Adrenal gland (tissue), 12 donors: Measurements from ENCODE around the gene RBFOX1. TPM values are rescaled to one million over a fixed set of nuclear protein-coding genes. Genes with fewer than 3 reads are reported as not detected.

Source experiments
- DNase-seq, 7 donors: peaks; one replicate each; pipeline ENCODE4 v3.0.0-alpha.2; 2019 to 2020
- H3K27ac ChIP-seq, 5 donors: fragments of 200-600 bp; sonication (generic) in 4 of 5; 1 replicate in 3 of 5; 2 replicates in 2 of 5; pipeline versions ENCODE4 v1.5.1 to v1.8.0; 2016 to 2020; ENCODE audit warnings: mild to moderate bottlenecking in 1 of 5
- H3K27me3 ChIP-seq: fragments of 200-600 bp; 2 replicates; pipeline ENCODE4 v1.8.0; 2021
- H3K36me3 ChIP-seq, 2 donors: fragments of 200-600 bp; replicated peaks in 1 of 2; 1 replicate in 1 of 2; 2 replicates in 1 of 2; pipeline versions ENCODE4 v1.5.1 to v1.8.0; 2018 to 2022
- H3K4me1 ChIP-seq, 2 donors: fragments of 200-600 bp; replicated peaks in 1 of 2; 1 replicate in 1 of 2; 2 replicates in 1 of 2; pipeline versions ENCODE4 v1.5.1 to v1.8.0; 2018 to 2021
- H3K4me3 ChIP-seq, 4 donors: fragments of 200-600 bp; sonication (generic) in 3 of 4; one replicate each; pipeline ENCODE4 v1.5.1; 2016 to 2018
- H3K9me3 ChIP-seq, 3 donors: fragments of 200-600 bp; sonication (generic) in 1 of 3; replicated peaks in 1 of 3; 1 replicate in 2 of 3; 2 replicates in 1 of 3; pipeline versions ENCODE4 v1.5.1 to v1.8.0; 2016 to 2021
- POLR2A ChIP-seq, 2 donors: fragments of 450-650 bp; IDR thresholded peaks; one replicate each; pipeline ENCODE4 v1.6.1; 2017; ENCODE audit warnings: antibody characterized with exemption in 2 of 2, mild to moderate bottlenecking in 2 of 2, moderate library complexity in 1 of 2
- WGBS, 4 donors: extraction: QIAGEN DNeasy Blood & Tissue Kit in 2 of 4; methylation state at CpG; one replicate each; pipeline versions ENCODE4 v1.1.5 to v1.1.7; 2013 to 2017; 5-methylcytosine and 5-hydroxymethylcytosine counted together
- intact Hi-C, 2 donors: fragments of 100-400 bp; cut with DNase I; formaldehyde crosslinking; loops; one replicate each; pipeline versions ENCODE4 v1.14.1 to v1.15.0; 2022 to 2023
- polyA plus RNA-seq, 3 donors: library from polyadenylated mRNA; stranded (reverse); fragments of 200-250 nt in 2 of 3; fragments of 350-450 nt in 1 of 3; fragmentation: Illumina TruSeq in 1 of 3; extraction: RNeasy Lipid Tissue Mini Kit (QIAGEN cat#74804) in 1 of 3; gene quantifications; one replicate each; pipeline ENCODE4 v1.2.3, GENCODE V29; 2013 to 2014
- total RNA-seq, 9 donors: library from RNA; depleted of rRNA in 4 of 9; stranded (reverse); fragments of >200 nt in 4 of 9; fragments of 120-200 nt in 1 of 9; fragmentation: NEBNext Ultra II Directional in 1 of 9; extraction: Animal tissue kit (Norgen Biotek cat#: 25700) in 1 of 9; gene quantifications; one replicate each; pipeline versions ENCODE4 v1.1.0 to v1.2.4, GENCODE V29; 2013 to 2023
- TF ChIP-seq, protein P1 (sequence below), 6 experiments: fragments of 450-650 bp in 4 of 6; fragments of 200-600 bp in 2 of 6; sonication (generic) in 1 of 6; IDR thresholded peaks; 1 replicate in 5 of 6; 2 replicates in 1 of 6; pipeline versions ENCODE4 v1.5.1 to v1.8.0; 2016 to 2021; ENCODE audit warnings: antibody characterized with exemption in 6 of 6, mild to moderate bottlenecking in 2 of 6, moderate library complexity in 1 of 6
- donor health status: healthy with polysubstance abuse.
- donor health status: Bipolar disorder and iron deficiency.
- donor health status: DM: yes; HTN: yes; CAD: no.
- donor health status: DM: no; HTN: no; CAD: no.
- donor health status: DM: no; HTN: no; CAD: no.
- donor health status: DM: yes; HTN: yes; CAD: no.

RBFOX1 gene
- total and polyA plus RNA-seq, 12 donors: 0.19 to 6.3 (median 0.71) TPM; not detected in 4

DNA sequence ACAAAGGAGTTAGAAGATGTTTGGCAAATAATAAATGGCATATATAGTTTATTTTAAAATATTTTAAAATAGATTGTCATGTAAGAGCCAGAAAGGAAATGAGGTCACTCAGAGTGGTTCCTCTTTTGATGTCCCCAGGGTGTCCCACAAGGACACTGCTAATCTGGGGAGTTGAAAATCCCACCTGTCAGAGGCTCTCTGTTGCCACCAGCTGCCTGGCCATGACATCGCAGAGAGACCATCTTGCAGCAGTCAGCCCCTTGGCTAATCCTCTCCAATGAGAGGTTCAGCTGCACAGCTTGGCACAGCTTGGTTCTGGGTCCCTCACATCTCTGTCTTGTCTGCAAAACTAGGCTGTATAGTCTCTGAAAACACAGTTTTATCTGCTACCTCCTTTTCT, 11.0 kb upstream of the RBFOX1 start:
- H3K36me3 ChIP-seq: no peaks in the 10 kb centered on the region
- H3K27ac ChIP-seq: no peak overlapping the region
- no peak overlapping the region for H3K4me3 ChIP-seq
- 50 to 65% (median 51%) methylated on average over 1 of the region's 1 CpG for WGBS, 4 donors
- no peak for DNase-seq
- no peaks in the 10 kb centered on the region for H3K4me1 ChIP-seq
- no peaks in the 10 kb centered on the region for H3K9me3 ChIP-seq
- intact Hi-C loops: loop anchor here in 1 of 2 donors (10.0 kb wide), 1 partner anchor 93 kb away; no protein-coding TSS in a partner anchor
- H3K27me3 ChIP-seq: no peaks in the 10 kb centered on the region
- TF ChIP-seq, protein P1, sequence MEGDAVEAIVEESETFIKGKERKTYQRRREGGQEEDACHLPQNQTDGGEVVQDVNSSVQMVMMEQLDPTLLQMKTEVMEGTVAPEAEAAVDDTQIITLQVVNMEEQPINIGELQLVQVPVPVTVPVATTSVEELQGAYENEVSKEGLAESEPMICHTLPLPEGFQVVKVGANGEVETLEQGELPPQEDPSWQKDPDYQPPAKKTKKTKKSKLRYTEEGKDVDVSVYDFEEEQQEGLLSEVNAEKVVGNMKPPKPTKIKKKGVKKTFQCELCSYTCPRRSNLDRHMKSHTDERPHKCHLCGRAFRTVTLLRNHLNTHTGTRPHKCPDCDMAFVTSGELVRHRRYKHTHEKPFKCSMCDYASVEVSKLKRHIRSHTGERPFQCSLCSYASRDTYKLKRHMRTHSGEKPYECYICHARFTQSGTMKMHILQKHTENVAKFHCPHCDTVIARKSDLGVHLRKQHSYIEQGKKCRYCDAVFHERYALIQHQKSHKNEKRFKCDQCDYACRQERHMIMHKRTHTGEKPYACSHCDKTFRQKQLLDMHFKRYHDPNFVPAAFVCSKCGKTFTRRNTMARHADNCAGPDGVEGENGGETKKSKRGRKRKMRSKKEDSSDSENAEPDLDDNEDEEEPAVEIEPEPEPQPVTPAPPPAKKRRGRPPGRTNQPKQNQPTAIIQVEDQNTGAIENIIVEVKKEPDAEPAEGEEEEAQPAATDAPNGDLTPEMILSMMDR (IDR thresholded peaks at IDR 0.05): no peak
- TF ChIP-seq POLR2A (IDR thresholded peaks at IDR 0.05): no peak

DNA sequence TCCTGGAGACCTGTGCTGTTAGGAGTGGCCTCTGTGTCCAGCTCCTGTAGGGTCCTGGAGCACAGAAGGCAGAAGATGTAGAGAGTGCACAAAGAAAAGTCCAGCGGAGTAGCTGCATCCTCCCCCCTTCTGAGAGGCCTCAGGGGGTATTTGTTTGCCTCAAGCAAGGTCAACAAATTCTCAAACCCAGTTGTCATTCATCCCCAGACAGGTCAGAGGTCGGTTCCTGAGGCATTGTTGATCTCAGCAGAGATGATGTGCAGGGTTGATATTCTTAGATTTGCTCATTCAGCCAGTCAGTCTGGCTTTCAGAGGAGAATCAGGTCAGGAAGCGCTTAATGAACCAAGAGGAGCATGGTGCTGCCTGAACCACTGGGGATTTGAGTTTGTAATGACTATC, 8.3 kb upstream of the RBFOX1 start:
- intact Hi-C loops: loop anchor here in 1 of 2 donors (10.0 kb wide), 1 partner anchor 90 kb away; no protein-coding TSS in a partner anchor
- H3K27me3 ChIP-seq: no peaks in the 10 kb centered on the region

DNA sequence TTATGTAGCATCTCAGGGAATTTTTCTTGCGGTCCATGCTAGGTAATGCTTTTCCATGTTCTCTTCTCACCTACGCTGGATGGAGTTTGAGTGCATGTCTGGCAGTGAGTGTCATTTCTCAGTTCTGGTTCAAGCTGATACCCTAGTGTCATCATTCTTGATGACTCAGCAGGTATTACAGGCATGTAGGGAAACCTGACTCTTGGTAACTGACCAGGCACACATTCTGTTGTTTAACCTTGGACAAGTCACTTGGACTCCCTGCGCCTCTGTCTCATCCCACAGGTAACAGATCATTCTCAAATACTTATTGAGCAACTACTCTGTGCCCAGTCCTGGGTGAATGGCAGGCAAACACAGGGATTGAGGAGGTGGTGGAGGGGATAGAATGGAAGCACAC, 6.8 kb upstream of the RBFOX1 start:
- Histone ChIP-seq H3K4me1 (no peaks in the 10 kb centered on the region), H3K36me3 (no peaks in the 10 kb centered on the region), H3K27me3 (no peaks in the 10 kb centered on the region), H3K4me3 (no peak overlapping the region), H3K27ac (no peak overlapping the region), H3K9me3 (no peaks in the 10 kb centered on the region)
- TF ChIP-seq, protein P1 (IDR thresholded peaks at IDR 0.05): no peak
- TF ChIP-seq POLR2A (IDR thresholded peaks at IDR 0.05): no peak
- 81 to 91% (median 86%) methylated on average over 3 of the region's 3 CpGs for WGBS, 4 donors
- intact Hi-C loops: loop anchor here in 1 of 2 donors (10.0 kb wide), 1 partner anchor 89 kb away; no protein-coding TSS in a partner anchor
- no peak for DNase-seq

More for the DNA sequence above, 8.3 kb upstream of the RBFOX1 start:
- WGBS, 4 donors: 48 to 53% (median 49%) methylated on average over 3 of the region's 3 CpGs
- DNase-seq: no peak
- Histone ChIP-seq H3K9me3 (no peaks in the 10 kb centered on the region), H3K36me3 (no peaks in the 10 kb centered on the region), H3K4me1 (no peaks in the 10 kb centered on the region), H3K27ac (no peak overlapping the region), H3K4me3 (no peak overlapping the region)
- no peak for TF ChIP-seq POLR2A (IDR thresholded peaks at IDR 0.05)
- TF ChIP-seq, protein P1 (IDR thresholded peaks at IDR 0.05): no peak

DNA sequence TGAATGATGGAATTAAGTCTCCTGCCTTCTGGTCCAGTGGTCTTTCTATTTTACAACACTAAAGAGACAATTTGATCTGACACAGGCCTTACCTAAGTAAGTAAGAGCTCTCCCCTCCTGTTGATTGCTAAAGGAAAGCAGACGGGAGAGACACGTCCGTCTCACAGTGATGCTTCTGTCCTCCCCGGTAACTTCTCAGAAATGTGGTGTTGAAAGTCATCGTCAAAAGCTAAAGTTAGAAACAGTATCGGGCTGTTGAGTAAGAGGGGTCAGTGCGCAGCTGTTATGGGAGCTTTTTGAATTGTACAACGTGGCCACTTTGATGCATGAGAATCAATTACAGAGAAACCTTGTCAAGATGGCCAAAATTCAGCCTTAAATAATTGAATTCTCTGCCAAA, 1.9 kb upstream of the RBFOX1 start:
- TF ChIP-seq POLR2A (IDR thresholded peaks at IDR 0.05): no peak
- TF ChIP-seq, protein P1 (IDR thresholded peaks at IDR 0.05): no peak
- no peak for DNase-seq
- H3K36me3 ChIP-seq: no peaks in the 10 kb centered on the region
- WGBS, 4 donors: 57 to 70% (median 62%) methylated on average over 8 of the region's 8 CpGs
- H3K4me1 ChIP-seq: no peaks in the 10 kb centered on the region
- H3K9me3 ChIP-seq: no peaks in the 10 kb centered on the region
- H3K4me3 ChIP-seq: no peak overlapping the region
- no peak overlapping the region for H3K27ac ChIP-seq
- H3K27me3 ChIP-seq: no peaks in the 10 kb centered on the region
- intact Hi-C loops: no loop called here
